Right lobe of liver (tissue), 6 donors: ENCODE measurements around the gene ANKRD27. TPM values are rescaled to one million over a fixed set of nuclear protein-coding genes. Genes with fewer than 3 reads are reported as not detected.

ENCODE experiments used
- ATAC-seq, 4 donors: fragments of 200-7000 bp; cut with Tn5 transposase; one replicate each; pipeline ENCODE4 v1.9.1; 2020; ENCODE audit warnings: mild to moderate bottlenecking in 4 of 4, moderate library complexity in 4 of 4
- DNase-seq, 3 donors: peaks; one replicate each; pipeline ENCODE4 v3.0.0-alpha.2; 2020
- H3K27ac ChIP-seq, 3 donors: fragments of 200-600 bp; one replicate each; pipeline ENCODE4 v1.8.0; 2022
- H3K27me3 ChIP-seq, 2 donors: fragments of 200-600 bp; one replicate each; pipeline ENCODE4 v1.8.0; 2022
- H3K36me3 ChIP-seq, 4 donors: fragments of 200-600 bp; sonication (generic) in 1 of 4; one replicate each; pipeline versions ENCODE4 v1.5.1 to v1.8.0; 2017 to 2022; ENCODE audit warnings: control low read depth in 1 of 4
- H3K4me1 ChIP-seq, 4 donors: fragments of 200-600 bp; sonication (generic) in 1 of 4; one replicate each; pipeline versions ENCODE4 v1.5.1 to v1.8.0; 2017 to 2022; ENCODE audit warnings: control low read depth in 1 of 4
- H3K4me3 ChIP-seq, 3 donors: fragments of 200-600 bp; one replicate each; pipeline ENCODE4 v1.8.0; 2022
- H3K9me3 ChIP-seq, 4 donors: fragments of 200-600 bp; sonication (generic) in 1 of 4; one replicate each; pipeline versions ENCODE4 v1.5.1 to v1.8.0; 2017 to 2022; ENCODE audit warnings: control low read depth in 1 of 4
- CTCF ChIP-seq, 4 donors: fragments of 200-600 bp in 3 of 4; fragments of 450-650 bp in 1 of 4; IDR thresholded peaks; one replicate each; pipeline versions ENCODE4 v1.5.1 to v1.8.0; 2016 to 2022; ENCODE audit warnings: antibody characterized with exemption in 4 of 4, mild to moderate bottlenecking in 2 of 4
- POLR2A ChIP-seq: fragments of 450-650 bp; IDR thresholded peaks from one replicate; pipeline ENCODE4 v1.6.1; 2017; ENCODE audit warnings: antibody characterized with exemption, mild to moderate bottlenecking
- WGBS: methylation state at CpG from one replicate; pipeline ENCODE4 v1.1.6; 2018; ENCODE audit warnings: low coverage, low lambda C conversion rate; ENCODE audit not compliant: insufficient coverage; ENCODE audit errors: missing lambda C conversion rate; 5-methylcytosine and 5-hydroxymethylcytosine counted together
- intact Hi-C, 2 donors: fragments of 100-400 bp; cut with DNase I; formaldehyde crosslinking; loops; one replicate each; pipeline versions ENCODE4 v1.11.2 to v1.14.1; 2022
- total RNA-seq, 6 experiments: library from RNA; depleted of rRNA in 2 of 6; stranded (reverse); fragments of >200 nt in 2 of 6; fragmentation: NEBNext Ultra II Directional in 3 of 6; extraction: Animal tissue kit (Norgen Biotek cat#: 25700) in 3 of 6; gene quantifications; one replicate each; pipeline versions ENCODE4 v1.1.0 to v1.2.4, GENCODE V29; 2016 to 2023
- donor health status: DM: no; HTN: yes; CAD: no.
- donor health status: DM: no; HTN: no; CAD: no.
- donor health status: DM: no; HTN: no; CAD: no.
- donor health status: DM: no; HTN: yes; CAD: no.
- donor health status: DM: no; HTN: yes; CAD: no.

ANKRD27 gene
- total RNA-seq, 6 experiments from 2014 or later, result 7.6 to 12.5 (median 9.0) TPM

GRCh38 chr19:32603961-32604360 is 71.0 kb downstream of the ANKRD27 start:
- no peak overlapping the region for H3K4me3 ChIP-seq
- TF ChIP-seq POLR2A (no peak), CTCF (IDR thresholded peaks at IDR 0.05) (no peak)
- H3K4me1 ChIP-seq, result no peaks in the 10 kb centered on the region
- ATAC-seq (no peak), DNase-seq (no peak)
- H3K36me3 ChIP-seq, result peaks cover 0 to 16% (median 7%) of the 10 kb centered on the region in 4 donors
- no peaks in the 10 kb centered on the region for H3K27me3 ChIP-seq
- whole genome bisulfite sequencing, result 88% methylated on average over 10 of the region's 14 CpGs
- no peak overlapping the region for H3K27ac ChIP-seq
- intact Hi-C loops, result no loop called here
- no peaks in the 10 kb centered on the region for H3K9me3 ChIP-seq

- 0% methylated on average over 2 of the region's 2 CpGs for WGBS
- H3K9me3 ChIP-seq, result no peaks in the 10 kb centered on the region
- DNase-seq (no peak), ATAC-seq (peak; percentile 61 to 78 (median 76))
- no peak overlapping the region for H3K27ac ChIP-seq
- H3K4me3 ChIP-seq, result no peak overlapping the region
- no peaks in the 10 kb centered on the region for H3K27me3 ChIP-seq
- no peak for TF ChIP-seq POLR2A
- TF ChIP-seq CTCF (IDR thresholded peaks at IDR 0.05), result peak; percentile 77 to 87 (median 82)
- no peaks in the 10 kb centered on the region for H3K4me1 ChIP-seq
- intact Hi-C loops, result no loop called here
- H3K36me3 ChIP-seq, result peaks cover 0 to 42% (median 10%) of the 10 kb centered on the region in 4 donors
Measured at GRCh38 chr19:32599736-32600157, 75.2 kb downstream of the ANKRD27 start.

- Histone ChIP-seq H3K4me3 (no peak overlapping the region), H3K36me3 (peaks cover 0 to 46% (median 9%) of the 10 kb centered on the region in 4 donors), H3K4me1 (no peaks in the 10 kb centered on the region), H3K9me3 (no peaks in the 10 kb centered on the region), H3K27ac (no peak overlapping the region), H3K27me3 (no peaks in the 10 kb centered on the region)
- 77% methylated on average over 6 of the region's 6 CpGs for WGBS
- TF ChIP-seq CTCF (IDR thresholded peaks at IDR 0.05), result no peak
- no peak for TF ChIP-seq POLR2A
- intact Hi-C loops, result no loop called here
- no peak for DNase-seq
- ATAC-seq, result no peak
Measured at GRCh38 chr19:32599258-32599657, 75.7 kb downstream of the ANKRD27 start.

GRCh38 chr19:32598022-32598421 is 77.0 kb downstream of the ANKRD27 start:
- WGBS, result 91% methylated on average over 4 of the region's 11 CpGs
- Histone ChIP-seq H3K4me1 (no peaks in the 10 kb centered on the region), H3K9me3 (no peaks in the 10 kb centered on the region), H3K27me3 (no peaks in the 10 kb centered on the region), H3K4me3 (no peak overlapping the region), H3K27ac (no peak overlapping the region), H3K36me3 (peaks cover 0 to 39% (median 6%) of the 10 kb centered on the region in 4 donors)
- DNase-seq (no peak), ATAC-seq (no peak)
- intact Hi-C loops, result no loop called here
- TF ChIP-seq POLR2A (no peak), CTCF (IDR thresholded peaks at IDR 0.05) (no peak)

- Histone ChIP-seq H3K4me3 (no peak overlapping the region), H3K4me1 (no peaks in the 10 kb centered on the region), H3K27me3 (no peaks in the 10 kb centered on the region), H3K36me3 (peaks cover 0 to 39% (median 6%) of the 10 kb centered on the region in 4 donors), H3K27ac (no peak overlapping the region), H3K9me3 (no peaks in the 10 kb centered on the region)
- ATAC-seq (no peak), DNase-seq (no peak)
- WGBS, result 98% methylated on average over 5 of the region's 6 CpGs
- intact Hi-C loops, result no loop called here
- TF ChIP-seq POLR2A (no peak), CTCF (IDR thresholded peaks at IDR 0.05) (no peak)
Measured at GRCh38 chr19:32595491-32595890, 79.5 kb downstream of the ANKRD27 start.
